H7 (cell line): ENCODE measurements around the gene SCN5A. TPM values are rescaled to one million over a fixed set of nuclear protein-coding genes. Genes with fewer than 3 reads are reported as not detected.

Experiments used
- DNase-seq: peaks from one replicate; pipeline ENCODE4 v3.0.0; 2012
- H3K27me3 ChIP-seq: 2 replicates; pipeline ENCODE4 v1.6.0; 2011; ENCODE audit warnings: mild to moderate bottlenecking, low read length; ENCODE audit not compliant: control insufficient read depth, insufficient read depth
- H3K36me3 ChIP-seq: replicated peaks from 2 replicates; pipeline ENCODE4 v1.5.1; 2011; ENCODE audit warnings: low read length; ENCODE audit not compliant: control insufficient read depth, insufficient read depth
- H3K4me3 ChIP-seq: 2 replicates; pipeline ENCODE4 v1.5.1; 2011; ENCODE audit warnings: low read depth, mild to moderate bottlenecking, control low read depth, low read length, moderate library complexity; ENCODE audit not compliant: insufficient read depth
- total RNA-seq: library from RNA; depleted of rRNA; stranded (reverse); fragments of >200 nt; shearing (Covaris generic); gene quantifications from 2 replicates; pipeline ENCODE4 v1.2.3, GENCODE V29; 2014

Gene SCN5A
- total RNA-seq, 1 experiment from 2014 or later: 2.9 TPM

GRCh38 chr3:38587548-38588131, 61.8 kb downstream of the SCN5A start:
- Histone ChIP-seq H3K36me3 (no peaks in the 10 kb centered on the region; the same call in 1 of the 2 replicates), H3K4me3 (no peak overlapping the region), H3K27me3 (no peaks in the 10 kb centered on the region)
- no peak for DNase-seq

- Histone ChIP-seq H3K27me3 (no peaks in the 10 kb centered on the region), H3K4me3 (no peak overlapping the region), H3K36me3 (no peaks in the 10 kb centered on the region; the same call in 1 of the 2 replicates)
- no peak for DNase-seq
Observed at GRCh38 chr3:38586546-38587520, 62.7 kb downstream of the SCN5A start.

GRCh38 chr3:38585791-38586420, 63.6 kb downstream of the SCN5A start:
- H3K4me3 ChIP-seq: no peak overlapping the region
- DNase-seq: no peak
- H3K27me3 ChIP-seq: no peaks in the 10 kb centered on the region
- H3K36me3 ChIP-seq: no peaks in the 10 kb centered on the region; the same call in 1 of the 2 replicates

GRCh38 chr3:38583688-38584087, 65.8 kb downstream of the SCN5A start:
- DNase-seq: no peak
- no peak overlapping the region for H3K4me3 ChIP-seq
- H3K36me3 ChIP-seq: no peaks in the 10 kb centered on the region
- no peaks in the 10 kb centered on the region for H3K27me3 ChIP-seq

GRCh38 chr3:38582941-38583645, 66.4 kb downstream of the SCN5A start:
- Histone ChIP-seq H3K27me3 (no peaks in the 10 kb centered on the region), H3K4me3 (no peak overlapping the region), H3K36me3 (no peaks in the 10 kb centered on the region)
- no peak for DNase-seq

GRCh38 chr3:38582316-38582715, 67.2 kb downstream of the SCN5A start:
- DNase-seq: no peak
- Histone ChIP-seq H3K27me3 (no peaks in the 10 kb centered on the region), H3K4me3 (no peak overlapping the region), H3K36me3 (no peaks in the 10 kb centered on the region)

GRCh38 chr3:38581774-38582173, 67.7 kb downstream of the SCN5A start:
- no peak for DNase-seq

GRCh38 chr3:38580450-38581382, 68.8 kb downstream of the SCN5A start:
- Histone ChIP-seq H3K36me3 (no peaks in the 10 kb centered on the region), H3K4me3 (no peak overlapping the region), H3K27me3 (no peaks in the 10 kb centered on the region)
- no peak for DNase-seq

More at GRCh38 chr3:38581774-38582173, 67.7 kb downstream of the SCN5A start:
- H3K27me3 ChIP-seq: no peaks in the 10 kb centered on the region
- no peak overlapping the region for H3K4me3 ChIP-seq
- H3K36me3 ChIP-seq: no peaks in the 10 kb centered on the region

GRCh38 chr3:38579551-38580449, 69.7 kb downstream of the SCN5A start:
- Histone ChIP-seq H3K4me3 (no peak overlapping the region), H3K27me3 (no peaks in the 10 kb centered on the region), H3K36me3 (no peaks in the 10 kb centered on the region)
- peak; percentile 8 for DNase-seq

GRCh38 chr3:38579141-38579540, 70.3 kb downstream of the SCN5A start:
- Histone ChIP-seq H3K4me3 (no peak overlapping the region), H3K36me3 (no peaks in the 10 kb centered on the region), H3K27me3 (no peaks in the 10 kb centered on the region)
- DNase-seq: peak; percentile 84

GRCh38 chr3:38578551-38578950, 70.9 kb downstream of the SCN5A start:
- DNase-seq: no peak
- H3K27me3 ChIP-seq: no peaks in the 10 kb centered on the region
- no peaks in the 10 kb centered on the region for H3K36me3 ChIP-seq
- H3K4me3 ChIP-seq: no peak overlapping the region

GRCh38 chr3:38578081-38578475, 71.4 kb downstream of the SCN5A start:
- no peaks in the 10 kb centered on the region for H3K27me3 ChIP-seq
- no peak for DNase-seq
- no peaks in the 10 kb centered on the region for H3K36me3 ChIP-seq
- no peak overlapping the region for H3K4me3 ChIP-seq
